Measurements from ENCODE around the gene IFNA10.
"Not testable (repeated sequence)": the region's sequence is repeated elsewhere in the genome, so short reads cannot be mapped to it uniquely, and the experiment has no call there.

Gene IFNA10

DNA sequence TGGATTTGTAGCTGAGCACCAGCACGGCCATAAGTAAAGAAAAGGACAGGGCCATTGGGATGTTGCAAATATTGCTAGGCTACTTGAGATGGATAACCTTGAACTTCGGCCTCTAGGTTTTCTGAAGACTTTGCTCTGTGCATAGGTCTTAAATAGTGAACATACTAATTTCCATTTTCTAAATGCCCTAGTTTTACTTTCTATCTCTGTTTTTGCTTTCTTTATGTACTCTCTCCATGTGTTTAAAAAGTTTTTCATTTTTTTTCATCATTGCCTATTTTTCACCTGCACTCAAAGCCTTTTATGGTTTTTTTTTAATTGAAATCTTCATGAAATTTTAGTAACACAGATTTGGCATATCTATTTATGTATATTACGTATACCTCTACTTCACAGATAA is at the start of gene IFNA10:
Gene IFNA10 (minus strand): TSS at position 101 of the 400 bp plus-strand sequence. CDS start 46 bp downstream, at position 55.
- in situ Hi-C loops (cut with HindIII; ENCODE audit: low sequenced_read_pairs), result not testable (repeated sequence)

- in situ Hi-C loops (cut with HindIII; ENCODE audit: low sequenced_read_pairs), result no loop called here
These were observed 48.7 kb upstream of the IFNA10 start for GRCh38 chr9:21255538-21256212.

DNA sequence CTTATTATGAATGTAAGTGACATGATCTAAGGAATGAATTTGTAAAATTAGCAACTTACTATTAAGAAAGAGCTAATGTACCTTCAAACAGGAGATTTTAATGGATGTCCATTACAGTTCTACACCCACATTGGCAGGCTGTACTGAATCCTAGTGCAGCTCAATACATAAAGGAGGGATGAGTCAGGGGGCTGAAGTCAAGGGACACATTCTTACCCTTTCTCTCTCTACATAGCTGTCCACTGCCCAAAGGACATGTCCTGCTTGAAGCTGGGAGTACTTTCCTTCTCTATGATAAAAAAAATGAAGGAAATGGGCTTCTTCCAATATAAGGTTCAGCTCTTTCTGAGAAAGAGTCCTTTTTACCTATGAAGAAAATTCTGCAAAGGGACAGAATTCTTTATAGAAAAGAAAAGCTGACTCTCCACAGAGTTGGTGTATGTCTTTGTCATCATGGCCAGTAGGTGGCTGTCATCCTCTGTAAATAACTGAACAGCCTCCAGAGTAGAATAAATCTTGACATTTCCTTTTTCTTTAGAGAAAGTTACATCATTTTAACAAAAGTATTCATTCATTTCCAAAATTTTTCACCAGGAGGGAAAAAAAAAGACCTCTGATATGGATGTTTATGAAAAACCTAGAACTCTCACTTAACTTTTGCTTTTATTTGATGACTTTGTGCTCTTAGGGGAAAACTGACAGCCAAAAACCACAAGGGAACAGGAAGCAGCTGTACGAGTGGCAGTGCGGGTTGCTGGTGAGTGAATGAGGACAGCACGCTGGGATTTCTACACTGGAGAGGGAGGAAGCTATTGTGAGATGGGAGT is 46.0 kb upstream of the IFNA10 start:
- in situ Hi-C loops (cut with HindIII; ENCODE audit: low sequenced_read_pairs), result no loop called here

DNA sequence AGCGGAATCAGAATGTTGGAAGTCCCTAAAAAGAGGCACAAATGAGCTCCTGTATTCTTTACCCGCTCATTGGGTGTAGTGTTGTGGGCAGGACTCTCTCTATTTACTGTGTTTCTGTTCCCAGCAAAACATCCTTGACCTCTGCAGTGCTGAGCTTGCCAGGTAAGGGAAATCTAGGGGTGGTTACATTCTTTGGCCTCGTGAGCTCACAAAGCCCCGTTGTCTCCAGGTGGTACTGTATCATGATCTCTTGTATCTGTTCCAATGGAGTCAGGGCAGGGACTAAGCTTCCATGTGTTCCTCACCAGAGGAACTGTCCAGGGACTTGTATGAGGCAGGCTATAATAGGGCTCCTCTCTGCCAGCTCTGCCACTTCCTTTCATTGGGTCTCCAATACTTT is 44.7 kb upstream of the IFNA10 start:
- in situ Hi-C loops (cut with HindIII; ENCODE audit: low sequenced_read_pairs), result no loop called here

DNA sequence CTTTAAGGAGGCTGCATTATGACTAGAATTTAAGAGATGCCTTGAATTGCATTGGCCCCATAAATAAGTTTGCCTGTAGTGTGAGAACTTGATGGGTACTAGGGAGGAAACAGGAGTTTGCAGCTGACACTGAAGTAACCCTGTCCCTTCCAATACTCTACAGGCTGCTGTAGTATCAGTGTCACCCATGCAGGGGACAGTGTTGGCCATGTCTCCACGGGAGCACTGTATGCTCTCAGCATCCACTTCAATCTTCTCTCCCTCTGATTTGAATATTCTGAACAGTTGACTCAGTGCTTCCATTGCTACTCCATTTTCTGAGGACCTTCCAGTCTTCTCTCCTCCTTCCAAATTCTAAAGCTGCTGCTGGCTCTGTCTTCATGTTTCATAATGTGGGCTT is 44.2 kb upstream of the IFNA10 start:
- in situ Hi-C loops (cut with HindIII; ENCODE audit: low sequenced_read_pairs), result no loop called here

DNA sequence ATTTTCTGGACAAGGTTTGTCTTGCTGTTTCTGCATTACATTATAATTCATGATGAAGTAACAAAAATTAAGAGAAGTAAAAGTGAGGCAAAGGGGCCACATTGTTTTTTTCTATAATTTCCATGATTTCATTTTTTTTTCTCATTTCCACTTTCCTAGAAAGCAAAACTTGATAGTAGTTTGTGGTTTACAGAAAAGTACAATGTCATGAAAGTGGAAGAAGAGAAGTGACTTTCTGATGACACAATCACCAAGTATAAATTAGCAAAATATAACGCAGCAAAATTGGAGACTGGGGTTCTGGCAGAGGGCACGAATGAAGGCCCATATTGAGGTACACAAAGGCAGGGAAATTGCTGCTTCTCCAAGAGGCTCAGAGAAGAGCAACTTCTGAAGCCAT is 37.9 kb upstream of the IFNA10 start:
- in situ Hi-C loops (cut with HindIII; ENCODE audit: low sequenced_read_pairs), result loop anchor here (25.0 kb wide), 1 partner anchor 108 kb away; the partner anchor contains the start of gene IFNW1

DNA sequence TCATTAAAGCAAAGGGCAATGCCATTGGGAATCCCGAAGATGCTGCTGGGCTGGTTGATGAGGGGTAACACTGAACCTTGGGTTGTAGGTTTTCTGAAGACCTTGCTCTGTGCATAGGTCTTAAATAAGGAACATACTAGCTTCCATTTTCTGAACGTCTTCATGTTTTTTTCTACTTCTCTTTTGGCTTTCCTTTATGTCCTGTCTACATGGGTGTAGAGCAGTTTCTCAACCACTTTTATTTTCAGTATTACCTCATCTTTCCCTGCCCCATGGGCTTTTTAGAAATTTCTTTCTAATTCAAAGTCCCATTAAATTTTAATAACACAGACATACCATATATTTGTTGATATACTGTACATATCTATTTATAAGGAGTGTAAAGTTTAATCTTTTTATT is 33.0 kb upstream of the IFNA10 start, which contains the start of gene IFNA14:
Gene IFNA14 (minus strand): TSS at position 95 of the 400 bp plus-strand sequence. CDS start 70 bp downstream, at position 25.
- in situ Hi-C loops (cut with HindIII; ENCODE audit: low sequenced_read_pairs), result loop anchor here (25.0 kb wide), 1 partner anchor 103 kb away; the partner anchor contains the start of gene IFNW1

GRCh38 chr9:21236360-21236714 is 29.4 kb upstream of the IFNA10 start:
- in situ Hi-C loops (cut with HindIII; ENCODE audit: low sequenced_read_pairs), result loop anchor here (25.0 kb wide), 1 partner anchor 99 kb away; the partner anchor contains the start of gene IFNW1

DNA sequence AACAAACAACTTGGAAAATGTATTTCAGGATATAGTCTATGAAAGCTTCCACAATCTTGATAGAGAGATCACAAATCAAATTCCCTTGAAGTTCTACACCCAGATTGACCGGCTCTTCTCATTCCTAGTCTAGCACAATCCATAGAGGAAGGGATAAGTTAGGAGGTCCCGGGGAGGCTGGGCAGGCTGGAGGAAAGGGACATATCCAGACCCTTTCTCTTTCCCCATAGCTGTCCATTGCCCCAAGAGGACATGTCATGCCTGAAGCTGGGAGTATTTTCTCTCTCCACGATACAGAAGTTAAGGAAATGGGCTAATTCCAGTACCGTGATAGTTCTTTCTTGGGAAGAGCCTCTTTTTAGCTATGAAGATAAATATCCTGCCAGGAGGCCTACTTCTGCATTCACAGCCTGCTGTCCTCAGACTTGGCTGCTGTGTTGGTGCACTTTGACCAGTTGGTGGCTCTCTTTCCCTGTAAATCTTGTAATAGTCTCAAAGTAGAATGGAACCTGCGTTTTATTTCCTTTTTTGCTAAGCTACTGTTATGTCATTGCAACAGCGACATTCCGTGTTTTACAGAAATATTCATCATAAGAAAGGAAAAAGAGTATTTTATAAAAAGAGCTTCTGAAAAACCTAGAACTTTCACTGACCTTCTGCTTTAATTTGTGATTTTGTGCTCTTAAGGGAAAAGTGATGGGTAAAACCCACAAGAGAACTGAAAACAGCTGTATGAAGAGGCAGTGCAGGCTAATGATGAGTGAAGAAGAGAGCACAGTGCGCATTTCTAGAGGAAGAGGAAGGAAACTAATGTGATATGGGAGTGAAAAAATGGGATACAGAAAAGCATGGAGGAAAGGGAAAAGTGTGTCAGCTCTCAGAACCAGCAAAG is 28.8 kb upstream of the IFNA10 start:
- in situ Hi-C loops (cut with HindIII; ENCODE audit: low sequenced_read_pairs), result loop anchor here (25.0 kb wide), 1 partner anchor 98 kb away; the partner anchor contains the start of gene IFNW1

- in situ Hi-C loops (cut with HindIII; ENCODE audit: low sequenced_read_pairs), result loop anchor here (25.0 kb wide), 1 partner anchor 97 kb away; the partner anchor contains the start of gene IFNW1
These were observed 27.3 kb upstream of the IFNA10 start for GRCh38 chr9:21234153-21234687.

GRCh38 chr9:21233258-21233657 is 26.3 kb upstream of the IFNA10 start:
- in situ Hi-C loops (cut with HindIII; ENCODE audit: low sequenced_read_pairs), result loop anchor here (25.0 kb wide), 1 partner anchor 96 kb away; the partner anchor contains the start of gene IFNW1

DNA sequence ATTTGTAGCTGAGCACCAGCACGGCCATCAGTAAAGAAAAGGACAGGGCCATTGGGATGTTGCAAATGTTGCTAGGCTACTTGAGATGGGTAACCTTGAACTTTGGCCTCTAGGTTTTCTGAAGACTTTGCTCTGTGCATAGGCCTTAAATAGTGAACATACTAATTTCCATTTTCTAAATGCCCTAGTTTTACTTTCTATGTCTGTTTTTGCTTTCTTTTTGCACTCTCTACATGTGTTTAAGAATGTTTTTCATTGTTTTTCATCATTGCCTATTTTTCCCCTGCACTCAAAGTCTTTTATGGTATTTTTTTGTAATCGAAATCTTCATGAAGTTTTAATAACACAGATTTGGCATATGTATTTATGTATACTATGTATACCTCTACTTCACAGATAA is 21.2 kb upstream of the IFNA10 start, which contains the start of gene IFNA17:
Gene IFNA17 (minus strand): TSS at position 101 of the 400 bp plus-strand sequence. CDS start 49 bp downstream, at position 52.
- in situ Hi-C loops (cut with HindIII; ENCODE audit: low sequenced_read_pairs), result loop anchor here (25.0 kb wide), 1 partner anchor 91 kb away; the partner anchor contains the start of gene IFNW1

DNA sequence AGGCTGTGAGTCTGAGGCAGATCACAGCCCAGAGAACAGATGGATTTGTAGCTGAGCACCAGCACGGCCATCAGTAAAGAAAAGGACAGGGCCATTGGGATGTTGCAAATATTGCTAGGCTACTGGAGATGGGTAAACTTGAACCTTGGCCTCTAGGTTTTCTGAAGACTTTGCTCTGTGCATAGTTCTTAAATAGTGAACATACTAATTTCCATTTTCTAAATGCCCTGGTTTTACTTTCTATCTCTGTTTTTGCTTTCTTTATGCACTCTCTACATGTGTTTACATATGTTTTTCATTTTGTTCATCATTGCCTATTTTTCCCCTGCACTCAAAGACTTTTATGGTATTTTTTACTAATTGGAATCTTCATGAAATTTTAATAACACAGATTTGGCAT is 10.3 kb upstream of the IFNA10 start, which contains the start of gene IFNA16:
Gene IFNA16 (minus strand): TSS at position 101 of the 400 bp plus-strand sequence. CDS start 6 bp downstream, at position 95.
- in situ Hi-C loops (cut with HindIII; ENCODE audit: low sequenced_read_pairs), result not testable (repeated sequence)

DNA sequence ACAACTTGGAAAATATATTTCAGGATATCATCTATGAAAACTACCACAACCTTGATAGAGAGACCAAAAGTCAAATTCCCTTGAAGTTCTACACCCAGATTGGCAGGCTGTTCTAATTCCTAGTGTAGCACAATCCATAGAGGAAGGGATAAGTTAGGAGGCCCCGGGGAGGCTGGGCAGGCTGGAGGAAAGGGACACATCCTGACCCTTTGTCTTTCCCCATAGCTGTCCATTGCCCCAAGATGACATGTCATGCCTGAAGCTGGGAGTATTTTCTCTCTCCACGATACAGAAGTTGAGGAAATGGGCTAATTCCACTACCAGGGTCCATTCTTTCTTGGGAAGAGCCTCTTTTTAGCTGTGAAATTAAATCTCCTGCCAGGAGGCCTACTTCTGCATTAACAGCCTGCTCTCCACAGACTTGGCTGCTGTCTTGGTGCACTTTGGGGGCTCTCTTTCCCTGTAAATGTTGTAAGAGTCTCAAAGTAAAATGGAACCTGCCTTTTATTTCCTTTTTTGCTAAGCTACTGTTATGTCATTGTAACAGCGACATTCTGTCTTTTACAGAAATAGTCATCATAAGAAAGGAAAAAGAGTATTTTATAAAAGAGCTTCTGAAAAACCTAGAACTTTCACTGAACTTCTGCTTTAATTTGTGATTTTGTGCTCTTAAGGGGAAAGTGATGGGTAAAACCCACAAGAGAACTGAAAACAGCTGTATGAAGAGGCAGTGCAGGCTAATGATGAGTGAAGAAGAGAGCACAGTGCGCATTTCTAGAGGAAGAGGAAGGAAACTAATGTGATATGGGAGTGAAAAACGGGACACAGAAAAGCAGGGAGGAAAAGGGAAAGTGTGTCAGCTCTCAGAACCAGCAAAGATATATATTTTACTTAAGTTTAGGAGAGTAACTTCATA is 6.7 kb upstream of the IFNA10 start:
- in situ Hi-C loops (cut with HindIII; ENCODE audit: low sequenced_read_pairs), result not testable (repeated sequence)

DNA sequence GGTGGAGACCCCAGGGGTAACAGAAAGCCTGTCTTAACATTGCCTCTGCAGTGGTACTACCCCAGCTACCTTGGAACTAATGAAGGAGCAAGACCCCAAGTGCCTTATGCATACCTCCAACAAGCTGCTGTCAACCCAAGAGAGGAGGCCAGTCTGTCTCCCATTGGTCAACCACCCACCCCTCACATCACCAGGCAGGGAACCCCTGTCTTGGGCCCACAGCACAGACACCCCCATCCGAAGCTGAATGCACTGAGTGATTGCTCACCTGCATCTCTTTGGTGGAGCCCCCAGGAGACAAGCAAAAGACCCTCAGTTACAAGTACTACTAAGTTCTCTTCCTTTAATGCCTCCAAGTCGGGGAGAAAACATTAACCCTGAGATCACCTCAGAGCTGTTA is 5.2 kb upstream of the IFNA10 start:
- in situ Hi-C loops (cut with HindIII; ENCODE audit: low sequenced_read_pairs), result not testable (repeated sequence)

DNA sequence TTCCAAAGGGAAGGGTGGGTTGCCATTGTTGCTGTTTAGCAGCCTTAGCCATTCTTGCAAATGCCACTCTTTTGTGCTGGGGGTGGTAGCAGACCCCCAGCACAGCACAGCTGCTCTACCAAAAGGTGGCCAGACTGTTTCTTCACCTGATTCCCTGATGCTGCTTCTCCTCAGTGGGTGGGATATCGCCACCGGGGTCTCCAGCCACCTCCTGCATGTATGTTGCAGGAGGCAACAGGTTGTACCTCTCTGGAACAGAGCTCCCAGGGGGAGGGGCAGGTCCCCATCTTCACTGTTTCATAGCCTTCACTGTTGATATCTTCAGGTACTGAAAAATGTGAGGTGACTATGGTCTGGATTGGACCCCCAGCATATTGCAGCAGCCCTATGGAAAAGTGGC is 3.8 kb upstream of the IFNA10 start:
- in situ Hi-C loops (cut with HindIII; ENCODE audit: low sequenced_read_pairs), result not testable (repeated sequence)

GRCh38 chr9:21210311-21210710 is 3.4 kb upstream of the IFNA10 start:
- in situ Hi-C loops (cut with HindIII; ENCODE audit: low sequenced_read_pairs), result no loop called here

DNA sequence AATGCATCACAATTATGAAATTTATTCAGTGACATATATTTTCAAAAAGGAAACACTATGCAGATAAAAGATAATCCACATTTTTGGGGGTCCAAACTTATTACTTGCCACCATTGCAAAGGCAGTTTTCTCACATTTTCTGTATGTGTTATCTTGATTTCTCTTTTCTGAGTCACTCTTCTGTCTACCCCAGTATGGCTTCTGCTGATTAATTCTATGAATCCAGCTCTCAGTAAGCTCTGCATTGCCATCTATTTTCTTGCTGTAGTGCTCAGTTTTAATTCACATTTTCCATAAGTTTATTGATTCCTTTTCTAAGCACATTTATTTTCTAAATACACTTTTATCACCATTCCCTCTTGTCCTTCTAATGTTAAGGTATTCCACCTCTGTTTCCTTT is 1.7 kb downstream of the IFNA10 start:
- in situ Hi-C loops (cut with HindIII; ENCODE audit: low sequenced_read_pairs), result no loop called here

DNA sequence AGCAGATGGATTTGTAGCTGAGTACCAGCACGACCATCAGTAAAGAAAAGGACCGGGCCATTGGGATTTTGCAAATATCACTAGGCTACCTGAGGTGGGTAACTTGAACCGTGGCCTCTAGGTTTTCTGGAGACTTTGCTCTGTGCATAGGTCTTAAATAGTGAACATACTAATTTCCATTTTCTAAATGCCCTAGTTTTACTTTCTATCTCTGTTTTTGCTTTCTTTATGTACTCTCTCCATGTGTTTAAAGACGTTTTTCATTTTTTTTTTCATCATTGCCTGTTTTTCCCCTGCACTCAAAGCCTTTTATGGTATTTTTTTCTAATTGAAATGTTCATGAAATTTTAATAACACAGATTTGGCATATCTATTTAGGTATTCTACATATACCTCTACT is 4.8 kb downstream of the IFNA10 start, which contains the start of gene IFNA7:
Gene IFNA7 (minus strand): TSS at position 101 of the 400 bp plus-strand sequence. CDS start 40 bp downstream, at position 61.
- in situ Hi-C loops (cut with HindIII; ENCODE audit: low sequenced_read_pairs), result not testable (repeated sequence)
